ENCODE results near the gene MTHFD1. TPM values are rescaled to one million over a fixed set of nuclear protein-coding genes. Genes with fewer than 3 reads are reported as not detected.

The MTHFD1 gene
- total RNA-seq, 4 donors from 2014 or later = 36.2 to 68.7 (median 42.0) TPM

GRCh38 chr14:64444984-64445845 is 57.1 kb downstream of the MTHFD1 start:
- no peak for DNase-seq
- peak overlapping the region in 1 of 4 donors; percentile 1 for H3K27ac ChIP-seq
- ATAC-seq = no peak
- intact Hi-C loops (cut with DNase I; ENCODE audit: low total_unique reads) (no loop called here), in situ Hi-C loops (cut with MboI; ENCODE audit: low sequenced_read_pairs in 4 of 4) (loop anchor here in 1 of 4 donors (25.0 kb wide), 1 partner anchor 192 kb away; no protein-coding TSS in a partner anchor)
- no peaks in the 10 kb centered on the region for H3K4me1 ChIP-seq
- H3K9me3 ChIP-seq = no peaks in the 10 kb centered on the region
- no peak overlapping the region for H3K4me3 ChIP-seq
- H3K27me3 ChIP-seq = no peaks in the 10 kb centered on the region
- TF ChIP-seq CTCF (IDR thresholded peaks at IDR 0.05 in 4 of 5, conservative IDR thresholded peaks at IDR 0.05 in 1 of 5) = no peak
- TF ChIP-seq POLR2A (IDR thresholded peaks at IDR 0.05) = no peak
- peaks cover 3 to 62% of the 10 kb centered on the region in 2 donors for H3K36me3 ChIP-seq

- in situ Hi-C loops (cut with MboI; ENCODE audit: low sequenced_read_pairs in 4 of 4) (loop anchor here in 1 of 4 donors (25.0 kb wide), 1 partner anchor 189 kb away; no protein-coding TSS in a partner anchor), intact Hi-C loops (cut with DNase I; ENCODE audit: low total_unique reads) (no loop called here)
- H3K36me3 ChIP-seq = peaks cover 4 to 59% of the 10 kb centered on the region in 2 donors
- TF ChIP-seq CTCF (IDR thresholded peaks at IDR 0.05 in 4 of 5, conservative IDR thresholded peaks at IDR 0.05 in 1 of 5) (no peak), POLR2A (IDR thresholded peaks at IDR 0.05) (no peak)
- H3K4me1 ChIP-seq = no peaks in the 10 kb centered on the region
- no peak overlapping the region for H3K4me3 ChIP-seq
- no peak for ATAC-seq
- no peaks in the 10 kb centered on the region for H3K9me3 ChIP-seq
- DNase-seq = no peak
- H3K27me3 ChIP-seq = no peaks in the 10 kb centered on the region
- no peak overlapping the region for H3K27ac ChIP-seq
These were observed 59.9 kb downstream of the MTHFD1 start for GRCh38 chr14:64447876-64448670.

- no peak for DNase-seq
- no peaks in the 10 kb centered on the region for H3K27me3 ChIP-seq
- TF ChIP-seq POLR2A (IDR thresholded peaks at IDR 0.05) = no peak
- no peak for TF ChIP-seq CTCF (IDR thresholded peaks at IDR 0.05 in 4 of 5, conservative IDR thresholded peaks at IDR 0.05 in 1 of 5)
- H3K27ac ChIP-seq = no peak overlapping the region
- no peak for ATAC-seq
- intact Hi-C loops (cut with DNase I; ENCODE audit: low total_unique reads) (no loop called here), in situ Hi-C loops (cut with MboI; ENCODE audit: low sequenced_read_pairs in 4 of 4) (no loop called here)
- no peaks in the 10 kb centered on the region for H3K4me1 ChIP-seq
- H3K9me3 ChIP-seq = no peaks in the 10 kb centered on the region
- no peak overlapping the region for H3K4me3 ChIP-seq
- peaks cover 4 to 63% of the 10 kb centered on the region in 2 donors for H3K36me3 ChIP-seq
These were observed 62.1 kb downstream of the MTHFD1 start for GRCh38 chr14:64450255-64450654.

- H3K27ac ChIP-seq = no peak overlapping the region
- DNase-seq = no peak
- no peaks in the 10 kb centered on the region for H3K9me3 ChIP-seq
- no peaks in the 10 kb centered on the region for H3K4me1 ChIP-seq
- TF ChIP-seq POLR2A (IDR thresholded peaks at IDR 0.05) (no peak), CTCF (IDR thresholded peaks at IDR 0.05 in 4 of 5, conservative IDR thresholded peaks at IDR 0.05 in 1 of 5) (no peak)
- no peaks in the 10 kb centered on the region for H3K27me3 ChIP-seq
- ATAC-seq = no peak
- H3K4me3 ChIP-seq = no peak overlapping the region
- intact Hi-C loops (cut with DNase I; ENCODE audit: low total_unique reads) = no loop called here
- peaks cover 4 to 56% of the 10 kb centered on the region in 2 donors for H3K36me3 ChIP-seq
- in situ Hi-C loops (cut with MboI; ENCODE audit: low sequenced_read_pairs in 4 of 4) = no loop called here
These were observed 66.5 kb downstream of the MTHFD1 start for GRCh38 chr14:64454671-64455070.

Measured in gastrocnemius medialis (tissue), 4 donors.